HFF-Myc (cell line): ENCODE data around the gene NDUFA6.

ENCODE experiments used
- DNase-seq: peaks from one replicate; pipeline ENCODE4 v3.0.0-alpha.2; 2011; ENCODE audit warnings: low read depth; ENCODE audit errors: extremely low read depth
- H3K4me3 ChIP-seq: replicated peaks from 2 replicates; pipeline ENCODE4 v1.5.1; 2011; ENCODE audit warnings: low read depth, mild to moderate bottlenecking, control low read depth, low read length
- CTCF ChIP-seq: IDR thresholded peaks from 2 replicates; pipeline ENCODE4 v1.5.1; 2012; ENCODE audit warnings: mild to moderate bottlenecking, low read depth, low read length, control low read depth; ENCODE audit errors: missing control alignments

Gene NDUFA6

GRCh38 chr22:42060489-42060888 lies 30.1 kb downstream of the NDUFA6 start:
- H3K4me3 ChIP-seq, result no peak overlapping the region
- no peak for DNase-seq
- no peak for TF ChIP-seq CTCF

GRCh38 chr22:42056757-42057511 lies 33.6 kb downstream of the NDUFA6 start:
- no peak for DNase-seq
- TF ChIP-seq CTCF, result no peak
- no peak overlapping the region for H3K4me3 ChIP-seq

GRCh38 chr22:42052765-42053164 lies 37.8 kb downstream of the NDUFA6 start:
- no peak for DNase-seq
- TF ChIP-seq CTCF, result no peak
- no peak overlapping the region for H3K4me3 ChIP-seq

GRCh38 chr22:42050641-42051180 lies 39.9 kb downstream of the NDUFA6 start:
- no peak for TF ChIP-seq CTCF
- H3K4me3 ChIP-seq, result no peak overlapping the region
- DNase-seq, result no peak

- no peak for TF ChIP-seq CTCF
- no peak for DNase-seq
- no peak overlapping the region for H3K4me3 ChIP-seq
Measured at GRCh38 chr22:42041784-42042183, 48.8 kb downstream of the NDUFA6 start.

GRCh38 chr22:42039271-42039670 lies 51.3 kb downstream of the NDUFA6 start:
- no peak for DNase-seq
- H3K4me3 ChIP-seq, result no peak overlapping the region
- TF ChIP-seq CTCF, result no peak
